GM21737 (cell line): ENCODE measurements around the gene SYNPR.

ENCODE experiments used
- ATAC-seq: cut with Tn5 transposase; IDR thresholded peaks from one replicate; pipeline ENCODE4 v1.9.1; 2021; ENCODE audit warnings: mild to moderate bottlenecking, moderate library complexity; ENCODE audit not compliant: unreplicated experiment

The SYNPR gene

DNA sequence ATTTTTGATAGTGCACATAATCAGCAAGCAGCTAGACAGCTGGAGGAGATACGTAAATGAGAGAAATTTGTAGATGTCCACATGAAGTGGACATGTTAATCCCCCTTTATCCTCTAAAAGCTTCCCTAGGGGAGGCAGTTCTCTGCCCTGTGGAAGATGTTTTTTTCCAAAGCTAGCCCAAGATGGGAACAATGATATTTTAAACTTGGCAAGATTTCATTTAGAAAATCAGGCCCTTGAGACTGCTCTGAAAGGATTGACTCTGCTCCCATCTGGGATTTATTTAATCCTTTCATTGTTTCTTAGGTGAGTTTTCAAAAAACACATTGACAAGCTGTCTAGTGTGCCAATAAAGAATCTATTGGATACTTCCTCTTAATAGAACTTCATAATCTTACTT is 92.0 kb downstream of the SYNPR start:
- ATAC-seq, result no peak

GRCh38 chr3:63383040-63383439 is 104.9 kb downstream of the SYNPR start:
- ATAC-seq, result no peak

DNA sequence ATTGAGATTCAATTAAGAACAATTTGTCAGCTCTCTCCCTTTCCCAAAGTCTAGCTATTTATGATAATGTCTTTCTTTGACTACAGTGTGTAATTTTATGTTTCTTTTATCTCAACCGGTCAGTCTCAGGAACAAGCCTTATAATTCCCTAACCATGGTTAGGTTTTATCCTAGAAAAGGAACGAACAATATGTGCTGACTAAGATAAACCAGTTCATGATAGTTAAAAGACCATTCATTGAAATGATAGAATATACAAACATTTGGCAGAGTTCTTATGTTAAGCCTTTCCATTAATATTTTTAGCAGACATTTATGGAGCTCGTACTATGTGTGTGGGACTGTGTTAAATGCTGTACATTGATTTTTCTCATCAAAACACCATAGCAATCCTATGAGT is 106.3 kb downstream of the SYNPR start:
- no peak for ATAC-seq

GRCh38 chr3:63385629-63386028 is 107.5 kb downstream of the SYNPR start:
- ATAC-seq, result no peak

- ATAC-seq, result no peak
These were observed 108.5 kb downstream of the SYNPR start for GRCh38 chr3:63386568-63386967.

- no peak for ATAC-seq
These were observed 109.5 kb downstream of the SYNPR start for GRCh38 chr3:63387568-63387967.

GRCh38 chr3:63390710-63391230 is 112.7 kb downstream of the SYNPR start:
- ATAC-seq, result no peak

- ATAC-seq, result no peak
These were observed 117.9 kb downstream of the SYNPR start for GRCh38 chr3:63395960-63396359.

DNA sequence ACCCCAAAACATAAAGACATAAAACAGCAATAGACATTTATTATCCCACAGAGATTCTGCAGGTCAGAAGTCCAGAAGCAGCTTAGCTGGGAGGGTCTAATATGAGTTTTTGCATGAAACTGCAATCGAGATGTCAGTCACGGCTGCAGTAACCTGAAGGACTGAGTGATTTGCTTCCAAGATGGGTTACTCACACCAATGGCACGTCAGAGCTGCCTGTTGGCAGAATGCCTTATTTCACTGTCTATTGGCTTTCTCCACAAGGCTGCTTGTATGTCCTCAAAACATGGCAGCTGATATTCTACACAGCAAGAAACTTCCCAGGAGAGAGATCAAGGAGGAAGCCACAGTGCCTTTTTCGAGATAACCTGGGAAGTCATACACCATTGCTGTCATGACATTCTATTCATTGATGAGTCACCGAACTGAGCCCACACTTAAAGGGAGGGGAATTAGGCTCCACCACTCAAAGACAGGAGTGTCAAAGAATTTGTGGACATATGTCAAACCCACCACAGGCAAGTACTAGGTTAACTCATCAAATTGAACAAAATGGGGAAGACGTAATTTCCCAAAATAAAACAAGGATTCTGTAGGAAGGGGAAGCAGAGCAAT is 122.2 kb downstream of the SYNPR start:
- ATAC-seq, result no peak

DNA sequence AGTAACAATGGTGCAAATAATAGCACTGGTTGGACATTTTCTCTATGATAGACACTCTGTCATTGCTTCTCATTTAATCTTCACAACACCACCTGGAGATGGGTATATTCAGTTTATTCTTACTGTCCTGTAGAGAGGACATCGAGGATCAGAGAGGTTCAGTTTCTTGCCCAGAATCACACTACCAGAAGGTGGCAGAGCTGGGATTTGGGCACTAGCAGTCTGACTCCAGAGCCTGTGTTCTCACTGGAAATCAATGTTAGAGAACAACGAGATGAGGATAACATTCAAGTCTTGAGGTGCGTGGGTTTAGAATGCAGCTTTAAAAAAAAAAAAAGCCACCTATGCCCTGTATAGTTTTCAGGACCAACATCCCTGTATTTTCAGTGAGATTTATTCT is 127.8 kb downstream of the SYNPR start:
- no peak for ATAC-seq

DNA sequence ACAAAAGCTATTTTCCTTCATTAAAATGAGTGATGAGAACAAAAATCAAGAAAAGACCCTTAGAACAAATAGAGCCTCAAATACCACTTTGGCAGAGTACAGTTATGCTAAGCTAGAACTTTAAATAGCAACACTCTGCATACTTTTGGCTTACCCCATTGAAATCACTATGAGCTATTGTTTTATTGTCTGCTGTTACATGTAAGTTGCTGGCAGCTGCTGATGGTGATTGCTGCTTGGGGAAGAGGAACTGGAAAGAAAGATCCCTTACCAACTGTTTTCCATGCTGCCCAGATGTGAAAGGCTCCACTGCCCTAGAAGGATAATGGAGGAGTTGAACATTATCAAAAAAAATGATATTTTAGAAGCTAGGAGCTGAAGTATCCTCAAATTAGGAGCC is 135.4 kb downstream of the SYNPR start:
- no peak for ATAC-seq

- ATAC-seq, result no peak
These were observed 136.5 kb downstream of the SYNPR start for GRCh38 chr3:63414607-63415006.

- no peak for ATAC-seq
These were observed 151.8 kb downstream of the SYNPR start for GRCh38 chr3:63429905-63430304.

DNA sequence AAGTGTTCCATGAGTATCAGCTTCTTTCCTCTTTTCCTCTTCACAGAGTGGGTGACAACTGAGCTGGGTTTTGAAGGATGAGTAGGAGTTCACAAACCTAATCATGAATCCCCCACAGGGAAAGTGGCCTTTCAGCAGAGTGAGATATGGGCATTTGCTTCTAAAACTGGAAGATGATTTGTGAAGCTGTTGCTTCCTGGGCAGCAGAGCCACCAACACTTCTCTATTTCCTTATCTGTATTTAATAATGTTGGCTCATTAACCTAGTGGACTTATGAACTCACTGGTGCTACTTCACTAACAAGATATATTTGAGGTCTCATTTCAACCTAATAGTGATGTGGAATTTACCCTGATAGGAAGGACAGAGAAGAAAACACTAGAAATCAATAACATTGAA is 152.8 kb downstream of the SYNPR start:
- ATAC-seq, result no peak

DNA sequence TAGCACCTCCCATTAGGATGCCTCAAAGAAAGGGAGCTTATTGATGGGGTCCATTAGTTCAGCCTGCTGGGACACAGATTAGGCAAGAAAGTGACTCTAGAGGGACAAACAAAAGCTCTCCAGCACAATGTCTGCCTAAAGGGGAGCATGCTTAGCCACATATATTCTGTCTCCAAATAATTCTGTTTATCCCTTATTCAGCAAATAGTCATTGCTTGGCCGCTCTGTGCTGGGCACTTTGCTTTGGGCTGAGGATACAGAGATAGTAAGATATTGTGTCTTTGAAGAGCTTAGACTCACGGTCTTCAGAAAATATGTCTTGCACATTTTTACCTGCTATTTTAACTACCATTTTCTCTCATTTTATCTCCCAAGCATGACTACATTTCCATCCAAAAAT is 159.8 kb downstream of the SYNPR start:
- ATAC-seq, result no peak

DNA sequence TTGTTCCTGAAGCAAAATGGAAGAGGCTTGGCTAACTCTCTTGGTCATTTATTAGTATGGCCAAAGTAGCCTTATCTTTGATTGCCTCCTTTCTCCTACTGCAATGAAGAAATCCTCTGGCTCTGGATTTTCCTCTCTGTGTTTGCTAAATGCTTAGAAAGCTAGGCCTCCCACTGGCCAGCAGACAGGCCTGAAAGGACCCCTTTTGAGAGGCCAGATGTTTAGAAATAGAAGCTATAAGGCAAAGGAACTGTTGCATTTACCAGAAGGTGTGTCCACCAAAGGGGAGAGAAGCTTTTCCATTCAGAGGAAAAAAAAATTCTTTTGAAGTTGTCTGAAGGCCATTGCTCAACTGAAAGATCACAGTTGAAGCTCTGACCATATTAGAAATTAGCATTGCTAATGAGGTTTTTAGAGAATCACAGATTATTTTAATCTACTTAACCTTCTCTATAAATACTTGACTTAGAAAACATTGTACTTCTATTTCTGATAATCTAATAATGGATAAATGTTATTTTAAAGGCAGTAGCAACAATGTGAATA is 160.8 kb downstream of the SYNPR start:
- ATAC-seq, result no peak

DNA sequence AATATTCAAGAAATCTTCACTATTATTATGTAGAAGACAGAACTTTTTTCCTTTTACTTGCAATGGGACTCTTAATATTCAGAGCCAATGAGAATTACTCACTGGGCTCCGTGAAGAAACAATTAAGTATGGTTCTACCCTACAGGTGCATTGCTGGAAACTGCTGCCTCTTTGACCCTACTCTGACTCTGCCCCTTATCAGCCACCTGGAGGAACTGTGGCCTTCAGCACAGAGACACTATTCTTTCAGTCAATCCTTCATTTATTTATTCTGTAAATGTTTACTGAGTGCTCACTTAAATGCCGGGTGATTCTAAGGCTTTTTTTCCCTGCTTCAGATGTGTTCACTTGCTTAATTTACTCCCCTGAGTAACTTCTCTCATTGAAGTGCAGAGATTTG is 163.2 kb downstream of the SYNPR start:
- no peak for ATAC-seq

GRCh38 chr3:63442918-63443317 is 164.8 kb downstream of the SYNPR start:
- ATAC-seq, result no peak

- no peak for ATAC-seq
These were observed 171.9 kb downstream of the SYNPR start for GRCh38 chr3:63450023-63450422.

GRCh38 chr3:63450634-63451363 is 172.7 kb downstream of the SYNPR start:
- no peak for ATAC-seq

DNA sequence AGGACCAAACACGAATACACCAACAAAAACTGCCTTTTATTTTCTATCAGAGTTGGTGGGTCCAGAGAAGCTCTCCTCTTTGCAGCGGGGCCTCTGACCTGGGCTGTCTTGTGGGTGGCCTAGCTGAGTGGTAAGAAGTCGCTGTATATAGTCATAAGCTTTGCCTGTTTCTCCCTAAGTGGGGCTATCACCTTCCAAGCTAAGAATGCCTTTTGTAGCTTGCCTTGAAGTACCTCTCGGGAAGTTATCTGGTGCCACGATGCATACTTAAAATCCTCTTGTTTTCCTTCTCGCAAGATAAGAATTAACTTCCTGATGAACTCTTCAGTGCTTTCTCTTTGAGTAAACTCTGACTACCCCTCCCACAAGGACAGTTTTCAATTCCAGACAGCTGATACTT is 178.8 kb downstream of the SYNPR start:
- ATAC-seq, result no peak

DNA sequence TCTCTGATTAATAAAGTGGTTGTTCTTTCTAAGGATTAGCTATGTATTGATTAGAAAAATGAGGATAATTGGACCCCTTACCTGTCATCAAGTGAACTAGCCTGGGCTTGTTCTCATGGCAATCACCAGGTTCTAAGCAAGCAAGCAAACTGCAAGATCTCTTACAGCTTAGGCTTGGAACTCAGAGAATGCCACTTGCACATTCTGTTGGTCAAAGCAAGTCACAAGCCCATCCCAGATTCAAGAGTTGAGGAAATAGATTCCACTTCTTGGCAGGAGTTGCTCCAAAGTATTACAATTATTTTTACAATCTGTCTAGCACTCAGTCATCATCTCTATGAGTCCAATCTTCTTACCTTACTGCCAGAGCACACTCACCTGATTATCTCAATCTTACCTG is 180.3 kb downstream of the SYNPR start:
- no peak for ATAC-seq
